Adipocyte (in vitro differentiated cells): ENCODE data around the gene PPP1R37.

Experiments
- DNase-seq: peaks from one replicate; pipeline ENCODE4 v3.0.0-alpha.2; 2015; ENCODE audit warnings: low read depth
- H3K27me3 ChIP-seq: replicated peaks from 2 replicates; pipeline ENCODE4 v1.7.0; 2013; ENCODE audit warnings: mild to moderate bottlenecking, low read length, moderate library complexity; ENCODE audit not compliant: control insufficient read depth, insufficient read depth
- H3K36me3 ChIP-seq: 2 replicates; pipeline ENCODE4 v1.7.0; 2013; ENCODE audit warnings: low read length, mild to moderate bottlenecking, moderate library complexity; ENCODE audit not compliant: control insufficient read depth, insufficient read depth, severe bottlenecking
- H3K4me1 ChIP-seq: 2 replicates; pipeline ENCODE4 v1.7.0; 2013; ENCODE audit warnings: mild to moderate bottlenecking, low read length, moderate library complexity; ENCODE audit not compliant: control insufficient read depth, insufficient read depth
- H3K4me3 ChIP-seq: 2 replicates; pipeline ENCODE4 v1.7.0; 2013; ENCODE audit warnings: mild to moderate bottlenecking, low read length, moderate library complexity
- H3K9ac ChIP-seq: 2 replicates; pipeline ENCODE4 v1.7.0; 2013; ENCODE audit warnings: mild to moderate bottlenecking, low read length, moderate library complexity
- H3K9me3 ChIP-seq: 2 replicates; pipeline ENCODE4 v1.7.0; 2013; ENCODE audit warnings: mild to moderate bottlenecking, low read length, moderate library complexity; ENCODE audit not compliant: control insufficient read depth

PPP1R37 gene

DNA sequence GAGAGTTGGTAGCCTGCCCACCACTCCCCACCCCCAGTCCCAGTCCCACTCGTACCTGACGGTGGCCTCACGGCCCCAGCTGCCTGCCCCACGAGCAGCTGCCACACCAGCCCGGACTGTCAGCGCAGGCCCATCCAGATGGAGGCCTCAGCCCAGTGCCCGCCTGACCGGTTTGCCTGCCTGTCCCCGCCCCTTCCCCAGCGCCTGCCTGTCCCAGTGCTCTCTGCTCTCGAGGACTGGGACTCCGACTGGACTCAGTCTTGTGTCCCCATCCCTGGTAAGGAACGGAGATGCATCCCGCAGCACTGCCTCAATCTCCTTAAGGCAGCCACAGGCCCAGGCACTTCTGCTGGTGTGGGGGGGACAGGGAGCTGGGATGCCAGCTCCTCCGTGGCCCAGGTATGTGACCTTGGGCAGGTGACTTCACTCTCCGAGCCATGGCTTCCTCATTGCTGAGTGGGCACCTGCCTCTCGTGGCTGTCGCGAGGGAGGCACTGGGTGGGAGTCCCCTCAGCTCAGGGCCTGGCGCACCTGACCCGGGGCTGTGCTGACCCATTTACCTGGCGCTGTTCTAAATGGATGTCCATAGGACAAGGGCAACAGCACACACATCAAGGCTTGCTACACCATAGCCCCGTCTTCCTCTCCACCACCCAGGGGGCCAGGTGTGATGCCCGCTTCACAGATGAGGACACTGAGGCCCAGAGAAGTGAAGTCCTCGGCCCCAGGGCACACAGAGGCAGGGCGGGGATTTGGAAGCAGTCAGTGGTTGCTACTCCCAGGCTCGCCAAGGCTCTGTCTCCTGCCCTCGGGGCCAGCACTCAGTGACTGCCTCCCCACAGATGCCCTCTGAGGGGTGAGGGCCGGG, 68.1 kb downstream of the PPP1R37 start, which contains the start of gene NKPD1:
TSS of gene NKPD1 (minus strand) at position 113 of the 868 bp plus-strand sequence. CDS start 832 bp downstream, outside the sequence.
- Histone ChIP-seq H3K4me3 (no peak within 1 kb of the TSS), H3K4me1 (peaks cover 10% of the 10 kb centered on the region), H3K27me3 (peaks cover 29% of the 10 kb centered on the region), H3K36me3 (no peaks in the 10 kb centered on the region), H3K9me3 (no peaks in the 10 kb centered on the region), H3K9ac (no peak within 1 kb of the TSS)
- DNase-seq, result no peak

DNA sequence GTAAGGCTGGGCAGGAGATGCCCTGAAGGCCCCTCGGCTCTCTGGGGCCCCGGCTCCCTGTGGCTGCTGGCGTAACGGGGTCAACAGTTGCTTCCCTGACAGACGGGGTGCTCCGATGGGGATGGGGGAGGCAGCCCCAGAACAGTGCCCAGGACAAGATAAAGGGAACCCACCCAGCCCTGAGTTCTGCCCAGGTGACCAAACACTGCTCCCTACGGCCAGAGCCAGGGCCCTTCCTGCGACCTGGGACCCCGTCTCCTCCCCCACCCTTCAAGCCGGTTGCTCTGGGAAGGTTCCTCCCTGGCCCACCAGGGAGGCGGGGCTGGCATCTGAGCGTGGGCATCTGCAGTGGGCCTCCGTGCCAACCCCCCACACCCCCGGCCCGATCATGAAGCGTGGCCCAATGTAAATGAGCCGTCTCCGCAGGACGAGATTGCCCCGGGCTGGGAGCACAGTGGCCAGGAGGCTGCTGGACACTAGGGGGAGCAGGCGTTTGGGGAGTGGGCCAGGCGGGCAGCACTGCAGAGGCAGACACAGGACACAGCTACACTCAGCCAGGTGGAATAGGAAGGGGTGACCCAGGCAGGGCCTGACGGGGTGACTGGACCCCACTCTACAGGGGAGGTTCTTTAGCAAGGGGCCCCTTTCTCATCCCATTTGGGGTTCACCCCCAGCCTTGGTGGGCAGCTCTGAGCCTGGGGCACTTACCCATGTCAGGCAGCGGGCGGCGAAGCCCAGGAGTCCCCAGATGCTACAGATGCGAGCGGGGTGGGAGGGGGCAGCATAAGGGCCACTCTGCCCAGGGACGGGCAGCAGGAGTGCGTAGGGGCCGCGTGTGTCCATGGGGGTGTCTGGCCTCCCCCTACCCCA, 69.0 kb downstream of the PPP1R37 start:
- Histone ChIP-seq H3K9me3 (no peaks in the 10 kb centered on the region), H3K27me3 (peaks cover 29% of the 10 kb centered on the region), H3K4me1 (peaks cover 10% of the 10 kb centered on the region), H3K36me3 (no peaks in the 10 kb centered on the region), H3K4me3 (no peak overlapping the region), H3K9ac (no peak overlapping the region)
- peak; percentile 56 for DNase-seq

DNA sequence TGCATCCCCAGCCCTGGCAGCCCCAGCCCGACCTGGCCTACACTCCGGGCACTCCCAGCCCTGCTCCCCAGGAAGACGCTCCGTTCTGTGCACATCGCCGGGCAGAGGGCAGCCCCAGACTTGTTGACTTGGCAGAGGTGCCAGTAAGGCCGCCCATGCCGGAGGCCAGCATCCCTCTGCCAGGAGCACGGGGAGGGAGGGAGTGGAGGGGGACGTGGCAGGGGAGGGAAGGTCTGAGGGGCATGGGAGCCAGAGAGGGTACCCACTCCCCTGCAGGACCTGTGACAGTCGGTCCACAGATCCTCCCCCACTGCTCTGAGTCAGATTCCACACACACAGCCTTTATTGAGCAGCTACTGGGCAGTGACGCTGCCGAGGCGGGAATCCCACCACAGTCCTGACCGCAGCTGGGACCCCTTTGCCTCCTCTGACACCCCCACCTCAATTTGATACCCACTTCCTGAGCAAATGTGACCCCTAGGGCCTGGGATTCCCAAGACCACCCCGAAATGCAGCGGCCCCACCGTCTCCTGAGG, 69.7 kb downstream of the PPP1R37 start:
- Histone ChIP-seq H3K36me3 (no peaks in the 10 kb centered on the region), H3K4me3 (no peak overlapping the region), H3K9me3 (no peaks in the 10 kb centered on the region), H3K9ac (no peak overlapping the region), H3K27me3 (peaks cover 29% of the 10 kb centered on the region), H3K4me1 (peaks cover 10% of the 10 kb centered on the region)
- DNase-seq, result no peak

DNA sequence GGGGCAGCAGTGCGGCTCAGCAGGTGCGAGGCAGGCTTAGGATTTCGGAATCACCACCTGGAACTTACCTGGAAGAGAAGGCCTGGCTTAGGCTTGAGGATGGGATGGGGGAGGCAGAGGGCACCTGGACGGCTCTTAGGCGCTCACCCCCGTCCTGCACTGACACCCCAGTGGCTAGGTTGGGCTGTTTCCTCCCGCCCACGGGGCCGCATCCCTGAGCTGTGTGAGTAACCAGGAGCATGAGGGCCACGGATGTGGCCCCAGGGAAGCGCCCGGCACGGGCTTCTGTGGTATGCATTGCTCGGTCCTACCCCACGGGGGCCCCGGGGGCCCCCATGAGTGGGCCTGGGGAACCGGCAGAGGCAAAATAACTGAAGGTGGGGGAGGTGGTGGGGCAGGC, 70.2 kb downstream of the PPP1R37 start:
- peaks cover 10% of the 10 kb centered on the region for H3K4me1 ChIP-seq
- H3K9ac ChIP-seq, result no peak overlapping the region
- no peaks in the 10 kb centered on the region for H3K36me3 ChIP-seq
- H3K27me3 ChIP-seq, result peaks cover 26% of the 10 kb centered on the region
- H3K9me3 ChIP-seq, result no peaks in the 10 kb centered on the region
- DNase-seq, result no peak
- H3K4me3 ChIP-seq, result no peak overlapping the region

DNA sequence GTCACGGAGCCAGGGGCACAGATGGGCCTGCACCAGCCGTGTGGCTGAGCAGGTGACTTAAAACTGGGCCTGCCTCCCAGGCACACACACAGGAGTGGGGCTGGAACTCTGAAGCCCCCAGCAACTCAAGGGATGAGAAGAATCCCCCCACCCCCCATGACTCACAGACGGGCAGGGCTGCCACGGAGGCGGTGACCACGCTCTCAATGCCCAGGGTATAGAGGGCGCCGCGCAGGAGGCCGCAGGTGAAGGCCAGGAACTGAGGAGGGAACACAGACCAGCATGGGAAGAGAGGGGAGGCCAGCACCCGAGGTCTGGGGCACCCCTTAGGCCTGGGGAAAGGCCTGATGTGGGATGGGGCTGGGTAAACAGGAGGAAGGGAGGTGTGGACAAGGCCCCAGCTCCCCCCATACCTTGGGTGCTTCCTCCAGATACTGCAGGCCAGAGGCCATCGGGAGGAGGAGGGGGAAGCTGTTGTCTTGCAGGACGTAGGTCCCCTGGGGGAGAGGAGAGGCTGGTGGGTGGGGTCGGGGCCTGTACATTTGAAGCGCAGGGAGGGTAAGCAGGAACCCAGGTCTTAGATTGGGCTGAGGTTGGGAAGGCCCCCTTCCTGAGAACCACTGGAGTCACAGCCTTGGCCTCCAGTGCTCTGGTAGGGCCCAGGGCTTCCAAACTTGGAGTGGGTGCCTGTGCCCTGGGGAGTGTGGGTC, 70.9 kb downstream of the PPP1R37 start:
- Histone ChIP-seq H3K9me3 (no peaks in the 10 kb centered on the region), H3K4me1 (peaks cover 10% of the 10 kb centered on the region), H3K4me3 (no peak overlapping the region), H3K9ac (peak overlapping the region; percentile 25), H3K27me3 (peaks cover 25% of the 10 kb centered on the region), H3K36me3 (no peaks in the 10 kb centered on the region)
- no peak for DNase-seq

DNA sequence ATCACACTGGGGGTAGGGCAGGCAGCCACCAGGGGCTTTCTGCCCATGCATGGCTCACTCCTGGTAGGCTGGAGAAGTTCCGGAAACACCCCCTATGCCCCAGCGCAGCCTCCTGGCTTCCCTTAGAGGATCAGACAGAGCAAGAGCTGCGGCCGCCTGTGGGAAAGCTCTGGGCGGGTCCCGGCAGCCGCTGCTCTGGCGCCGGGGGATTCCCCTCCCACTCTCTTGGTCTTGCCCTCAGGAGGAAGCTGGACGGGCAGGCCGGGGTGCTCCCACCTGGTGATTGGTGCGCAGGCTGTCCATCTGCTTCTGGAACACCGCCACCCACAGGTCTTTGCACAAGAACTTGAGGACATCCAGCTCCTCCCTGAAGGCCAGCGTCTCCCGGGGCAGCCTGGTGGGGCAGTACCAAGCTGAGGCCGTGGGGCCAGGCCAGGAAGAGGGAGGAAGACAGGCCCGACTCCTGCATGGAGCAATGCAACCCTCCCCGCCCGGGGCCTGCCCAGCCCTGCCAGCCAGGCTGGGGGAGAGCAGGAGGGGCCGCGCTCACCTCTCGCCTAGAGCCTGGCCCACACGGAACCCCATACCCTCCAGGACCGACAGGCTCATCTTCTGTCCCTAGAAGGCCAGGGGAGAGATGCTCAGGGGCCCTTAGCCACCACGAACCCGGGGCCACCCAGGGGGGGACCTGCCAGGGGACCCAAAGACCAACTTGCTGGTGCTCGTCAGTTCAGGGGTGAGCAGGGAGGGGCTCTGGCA, 71.8 kb downstream of the PPP1R37 start:
- peaks cover 24% of the 10 kb centered on the region for H3K27me3 ChIP-seq
- peak; percentile 54 for DNase-seq
- H3K9ac ChIP-seq, result peak overlapping the region; percentile 25
- peaks cover 10% of the 10 kb centered on the region for H3K4me1 ChIP-seq
- H3K4me3 ChIP-seq, result no peak overlapping the region
- no peaks in the 10 kb centered on the region for H3K36me3 ChIP-seq
- no peaks in the 10 kb centered on the region for H3K9me3 ChIP-seq

DNA sequence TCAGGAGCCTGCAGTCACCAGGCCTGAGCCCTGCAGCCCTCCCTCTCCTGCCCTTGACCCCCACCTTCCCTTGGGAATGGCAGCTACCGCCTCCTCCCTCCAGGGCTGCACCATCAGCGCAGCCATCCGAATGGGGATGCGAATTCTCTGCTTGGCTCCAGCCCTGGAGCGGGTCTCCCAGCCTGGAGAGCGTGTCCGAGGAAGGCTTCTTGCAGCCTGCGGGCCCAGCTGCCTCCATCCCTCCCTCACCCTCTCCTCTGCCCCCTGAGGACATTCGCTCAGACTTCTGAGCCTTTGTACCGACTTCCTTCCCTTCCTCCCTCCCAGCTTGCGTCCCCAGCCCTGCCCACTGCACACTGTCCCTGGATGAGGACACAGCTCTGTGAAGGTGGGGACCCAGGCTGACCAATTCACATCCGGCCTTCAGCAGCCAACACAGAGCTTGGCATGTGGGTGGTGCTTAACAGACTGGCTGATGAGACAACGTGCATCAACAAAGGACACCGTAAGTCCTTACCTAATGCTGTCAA, 73.8 kb downstream of the PPP1R37 start:
- Histone ChIP-seq H3K4me3 (no peak overlapping the region), H3K9ac (no peak overlapping the region), H3K27me3 (peaks cover 5% of the 10 kb centered on the region), H3K9me3 (no peaks in the 10 kb centered on the region), H3K36me3 (no peaks in the 10 kb centered on the region), H3K4me1 (peaks cover 10% of the 10 kb centered on the region)
- DNase-seq, result no peak

DNA sequence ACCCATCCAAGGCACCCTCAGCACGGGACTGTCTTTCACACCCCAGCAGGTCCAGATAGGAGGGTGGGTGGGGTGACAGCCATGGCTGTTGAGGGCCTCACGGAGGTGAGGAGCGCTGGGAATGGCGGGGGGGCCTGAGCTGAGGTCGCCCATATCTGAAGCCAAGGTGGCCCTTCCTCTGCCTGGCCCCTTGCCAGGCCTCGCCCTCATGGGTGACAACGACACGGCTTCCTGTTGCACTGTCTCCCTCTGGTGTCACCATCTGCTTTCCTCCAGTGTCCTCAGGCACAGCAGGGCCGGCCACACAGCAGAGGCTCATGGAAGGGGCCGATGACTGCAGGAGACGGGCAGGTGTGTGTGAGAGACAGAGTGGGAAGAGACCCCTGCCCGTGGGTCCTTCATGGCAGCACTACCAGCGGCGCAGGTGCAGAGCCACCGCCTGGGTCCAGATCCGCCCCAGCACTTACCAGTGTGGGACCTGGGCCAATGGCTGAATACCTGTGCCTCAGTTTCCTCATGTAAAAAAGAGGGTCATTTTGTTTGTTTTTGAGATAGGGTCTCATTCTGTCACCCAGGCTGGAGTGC, 75.9 kb downstream of the PPP1R37 start:
- Histone ChIP-seq H3K36me3 (no peaks in the 10 kb centered on the region), H3K9me3 (no peaks in the 10 kb centered on the region), H3K9ac (no peak overlapping the region), H3K4me1 (peaks cover 10% of the 10 kb centered on the region), H3K27me3 (no peaks in the 10 kb centered on the region), H3K4me3 (no peak overlapping the region)
- no peak for DNase-seq

DNA sequence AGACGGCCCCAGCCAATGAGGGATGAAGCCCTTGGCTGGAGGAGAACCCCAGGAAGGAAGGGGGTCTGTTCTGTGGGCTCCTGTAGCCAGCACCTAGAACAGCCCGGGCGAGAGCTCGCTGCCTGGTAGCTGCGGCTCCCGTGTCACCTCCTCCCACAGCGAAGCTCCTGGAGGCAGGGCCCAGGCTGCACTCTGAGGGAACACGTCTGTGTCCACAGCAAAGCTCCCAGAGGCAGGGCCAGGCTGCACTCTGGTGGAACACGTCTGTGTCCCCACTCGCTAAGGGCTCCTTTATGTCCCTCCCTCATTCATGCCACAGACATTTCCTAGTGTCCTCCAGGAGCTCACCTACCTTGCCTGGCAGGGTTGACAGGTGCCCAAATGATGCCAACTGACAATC, 76.6 kb downstream of the PPP1R37 start:
- no peak for DNase-seq
- H3K9ac ChIP-seq, result no peak overlapping the region

More for the DNA sequence above, 76.6 kb downstream of the PPP1R37 start:
- Histone ChIP-seq H3K9me3 (no peaks in the 10 kb centered on the region), H3K36me3 (no peaks in the 10 kb centered on the region), H3K4me3 (no peak overlapping the region), H3K4me1 (peaks cover 4% of the 10 kb centered on the region), H3K27me3 (no peaks in the 10 kb centered on the region)
